HL-60/S4 treated with phorbol 12-myristate 13-acetate at 8.2 ng/mL for 4 days and 3 days (cell line): ENCODE results near the gene SENP2.
"Not testable (repeated sequence)": the region's sequence is repeated elsewhere in the genome, so short reads cannot be mapped to it uniquely, and the experiment has no call there.

Experiments
- in situ Hi-C: fragments of 300-500 bp; cut with MboI; formaldehyde crosslinking; loops from 2 replicates; pipeline ENCODE4 v1.15.0; 2022; ENCODE audit warnings: low sequenced_read_pairs

SENP2 gene

DNA sequence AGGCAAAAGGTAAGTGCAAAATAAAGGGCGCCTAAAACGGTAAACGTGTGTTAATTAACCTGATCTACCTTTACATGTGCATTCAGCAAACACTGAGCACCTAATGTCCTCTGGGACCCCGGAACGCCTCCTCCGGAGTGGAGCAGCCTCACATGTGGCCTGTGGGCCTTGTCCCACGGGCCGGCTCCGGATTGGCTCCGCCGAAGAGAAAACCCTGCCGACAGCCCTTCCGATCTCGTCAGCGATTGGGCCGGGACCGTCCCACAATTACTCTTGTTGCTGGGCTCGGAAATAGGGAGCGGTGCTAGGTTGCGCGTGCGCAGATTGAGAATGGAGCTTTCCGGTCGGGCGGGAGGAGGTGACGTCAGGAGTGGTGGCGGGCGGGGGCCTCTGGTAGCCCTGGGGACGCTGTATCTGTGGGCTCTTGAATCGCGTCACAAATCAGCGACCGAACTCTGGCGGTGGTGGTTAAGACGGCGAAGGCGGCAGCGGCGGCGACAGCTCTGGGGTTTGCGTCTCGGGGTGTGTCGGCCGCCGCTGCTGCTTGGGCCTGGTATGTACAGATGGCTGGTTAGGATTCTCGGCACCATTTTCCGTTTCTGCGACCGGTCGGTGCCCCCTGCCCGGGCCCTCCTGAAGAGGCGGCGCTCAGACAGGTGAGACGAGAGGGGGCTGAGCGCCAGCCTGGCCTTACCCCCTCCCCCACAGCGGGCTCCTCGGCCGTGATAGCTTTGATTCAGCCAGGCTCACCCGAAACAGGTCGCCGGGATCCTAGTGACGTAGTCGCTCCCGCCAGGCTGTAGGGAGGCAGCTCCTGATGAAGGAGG lies at the start of gene SENP2:
Gene SENP2, plus strand, starts transcription at position 437 of the 827 bp plus-strand sequence. Its CDS starts 119 bp downstream, at position 556.
- in situ Hi-C loops: no loop called here

GRCh38 chr3:185537369-185537970 lies 48.6 kb upstream of the SENP2 start:
- in situ Hi-C loops: no loop called here

GRCh38 chr3:185539934-185540333 lies 46.2 kb upstream of the SENP2 start:
- in situ Hi-C loops: no loop called here

- in situ Hi-C loops: no loop called here
These were observed 45.4 kb upstream of the SENP2 start for GRCh38 chr3:185540695-185541094.

DNA sequence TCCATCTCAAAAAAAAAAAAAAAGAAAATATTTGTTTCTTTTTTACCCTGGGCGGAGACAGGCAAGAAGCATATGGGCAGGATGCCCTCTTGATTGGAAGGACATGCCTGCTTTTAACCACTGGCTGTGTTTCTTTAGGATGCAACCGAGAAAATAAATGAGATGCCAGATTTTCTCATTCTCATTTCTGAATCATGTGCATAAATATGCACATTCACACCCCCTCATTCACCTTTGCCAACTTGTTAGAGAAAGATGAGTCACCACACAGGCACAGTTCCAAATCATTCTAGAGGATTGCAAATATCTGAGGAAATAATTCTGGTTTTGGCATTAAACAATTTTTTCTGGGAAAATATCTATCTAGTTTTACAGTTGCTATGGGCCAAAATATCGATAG lies 37.0 kb upstream of the SENP2 start:
- in situ Hi-C loops: no loop called here

DNA sequence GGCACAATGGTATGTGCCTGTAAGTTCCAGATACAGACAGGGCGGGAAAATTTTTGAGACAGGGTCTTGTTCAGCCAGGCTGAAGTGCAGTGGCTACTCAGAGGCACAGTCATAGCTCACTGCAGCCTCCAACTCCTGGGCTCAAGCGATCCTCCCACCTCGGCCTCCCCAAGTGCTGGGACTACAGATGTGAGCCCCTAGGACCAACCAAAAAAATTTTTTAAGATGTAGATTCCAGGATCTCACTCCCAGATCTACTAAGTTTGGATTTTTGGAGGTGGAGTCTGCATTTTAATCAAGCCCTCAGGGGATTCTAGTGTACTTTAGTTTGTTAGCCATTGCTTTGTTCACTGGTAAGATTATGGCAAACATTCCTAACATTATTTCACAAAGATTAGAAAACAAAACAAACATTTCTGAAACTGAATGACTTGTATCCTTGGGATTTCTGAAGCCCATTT lies 36.4 kb upstream of the SENP2 start:
- in situ Hi-C loops: no loop called here

GRCh38 chr3:185552358-185552877 lies 33.7 kb upstream of the SENP2 start, which contains the start of gene LIPH:
Gene LIPH (minus strand): TSS chr3:185552588. CDS start chr3:185552471, 117 bp downstream.
- in situ Hi-C loops: no loop called here

DNA sequence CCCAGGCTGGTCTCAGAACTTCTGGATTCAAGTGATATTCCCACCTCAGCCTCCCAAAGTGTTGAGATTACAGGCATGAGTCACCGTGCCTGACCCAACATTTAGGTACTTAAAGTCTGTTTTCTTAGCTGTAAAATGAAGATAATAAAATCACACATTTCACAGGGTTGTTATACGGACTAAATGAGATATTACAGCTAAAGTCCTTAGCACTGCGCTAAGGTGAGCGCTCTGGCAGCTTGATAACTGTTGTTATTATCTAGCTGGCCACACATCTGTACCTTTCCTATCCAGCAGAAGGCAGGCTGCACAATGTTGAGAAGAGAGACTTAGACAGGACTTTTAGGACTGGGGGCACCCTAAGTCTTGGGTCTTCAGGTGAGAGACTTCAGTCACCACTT lies 31.0 kb upstream of the SENP2 start:
- in situ Hi-C loops: no loop called here

DNA sequence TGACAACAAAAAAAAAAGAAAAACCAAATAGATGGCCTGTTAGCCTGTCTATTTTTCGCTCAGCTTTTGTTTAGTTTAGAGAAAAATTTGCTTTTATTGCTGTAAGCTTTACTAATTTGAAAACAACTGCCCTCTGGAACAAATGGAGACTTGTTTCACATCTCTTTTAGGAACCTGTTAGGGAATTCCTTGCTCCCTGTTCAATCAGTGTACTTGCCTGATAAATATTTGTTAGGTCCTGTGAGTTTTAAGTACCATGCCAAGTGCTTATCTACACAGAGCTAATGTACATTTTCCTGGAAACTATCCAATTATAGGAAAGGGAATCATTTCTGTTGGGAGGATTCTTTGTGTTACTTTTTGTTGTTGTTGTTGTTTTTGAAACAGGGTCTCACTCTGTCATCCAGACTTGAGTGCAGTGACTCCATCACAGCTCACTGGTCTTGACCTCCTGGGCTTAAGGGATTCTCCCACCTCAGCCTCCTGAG lies 30.2 kb upstream of the SENP2 start:
- in situ Hi-C loops: no loop called here

DNA sequence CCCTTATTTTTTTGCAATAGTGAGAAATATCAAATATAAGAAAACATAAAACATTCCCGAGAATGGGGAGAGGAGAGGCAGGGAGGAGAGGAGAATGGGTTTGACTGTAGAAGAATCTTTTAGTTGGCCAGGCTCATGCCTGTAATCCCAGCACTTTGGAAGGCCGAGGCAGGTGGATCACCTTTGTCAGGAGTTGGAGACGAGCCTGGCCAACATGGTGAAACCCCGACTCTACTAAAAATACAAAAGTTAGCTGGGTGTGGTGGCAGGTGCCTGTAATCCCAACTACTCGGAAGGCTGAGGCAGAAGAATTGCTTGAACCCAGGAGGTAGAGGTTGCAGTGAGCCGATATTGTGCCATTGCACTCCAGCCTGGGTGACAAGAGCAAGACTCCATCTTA lies 29.5 kb upstream of the SENP2 start:
- in situ Hi-C loops: not testable (repeated sequence)

- in situ Hi-C loops: no loop called here
These were observed 27.7 kb upstream of the SENP2 start for GRCh38 chr3:185558395-185558794.

GRCh38 chr3:185559706-185560090 lies 26.4 kb upstream of the SENP2 start:
- in situ Hi-C loops: no loop called here

- in situ Hi-C loops: no loop called here
These were observed 25.4 kb upstream of the SENP2 start for GRCh38 chr3:185560676-185561075.

DNA sequence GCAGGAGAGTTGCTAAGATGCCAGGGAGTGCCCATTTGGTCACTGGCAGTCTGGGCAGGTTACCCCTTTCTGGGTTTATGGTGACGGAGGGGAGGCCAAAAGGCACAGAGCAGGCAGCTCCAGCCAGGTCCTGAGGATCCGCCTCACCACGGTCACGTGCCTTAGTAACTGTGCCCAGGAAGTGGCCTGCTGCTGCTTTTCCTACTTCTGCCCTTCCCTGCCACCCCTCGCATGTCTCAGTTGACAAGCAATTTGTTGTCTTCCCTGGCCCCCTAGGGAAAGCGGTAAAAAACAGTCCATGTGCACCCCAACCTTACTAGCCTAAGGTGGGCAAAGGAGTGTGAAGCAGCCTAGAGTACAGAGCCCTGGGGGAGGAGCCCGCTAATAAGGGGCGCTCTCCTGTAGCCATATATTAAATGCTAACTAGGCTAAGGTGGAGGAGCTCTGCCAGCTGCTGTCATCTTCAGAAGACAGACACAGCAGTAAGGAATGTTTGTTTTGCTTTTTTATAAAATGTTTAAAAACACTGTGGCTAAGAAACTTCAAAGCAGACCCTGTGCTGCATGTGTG lies 24.6 kb upstream of the SENP2 start:
- in situ Hi-C loops: no loop called here

DNA sequence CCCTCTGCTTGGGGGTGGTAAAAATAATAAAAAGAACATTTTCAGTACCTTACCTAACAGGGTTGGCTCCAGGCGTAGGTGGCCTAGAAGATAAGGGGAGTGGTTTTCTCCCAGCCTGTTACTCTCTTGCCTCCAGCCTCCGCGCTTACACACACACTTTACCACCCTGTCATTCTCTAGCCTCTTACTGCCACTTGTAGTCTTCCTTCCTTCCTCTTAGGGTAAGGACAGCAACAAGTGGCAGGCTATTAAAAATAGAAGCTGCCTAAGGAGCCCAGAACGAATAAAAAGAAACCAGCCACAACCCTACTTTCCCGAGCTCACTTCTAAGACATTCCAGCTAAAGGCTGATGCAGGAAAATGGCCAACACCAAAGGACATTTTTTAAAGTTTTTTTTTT lies 24.1 kb upstream of the SENP2 start:
- in situ Hi-C loops: no loop called here

GRCh38 chr3:185572183-185572582 lies 13.9 kb upstream of the SENP2 start:
- in situ Hi-C loops: no loop called here

DNA sequence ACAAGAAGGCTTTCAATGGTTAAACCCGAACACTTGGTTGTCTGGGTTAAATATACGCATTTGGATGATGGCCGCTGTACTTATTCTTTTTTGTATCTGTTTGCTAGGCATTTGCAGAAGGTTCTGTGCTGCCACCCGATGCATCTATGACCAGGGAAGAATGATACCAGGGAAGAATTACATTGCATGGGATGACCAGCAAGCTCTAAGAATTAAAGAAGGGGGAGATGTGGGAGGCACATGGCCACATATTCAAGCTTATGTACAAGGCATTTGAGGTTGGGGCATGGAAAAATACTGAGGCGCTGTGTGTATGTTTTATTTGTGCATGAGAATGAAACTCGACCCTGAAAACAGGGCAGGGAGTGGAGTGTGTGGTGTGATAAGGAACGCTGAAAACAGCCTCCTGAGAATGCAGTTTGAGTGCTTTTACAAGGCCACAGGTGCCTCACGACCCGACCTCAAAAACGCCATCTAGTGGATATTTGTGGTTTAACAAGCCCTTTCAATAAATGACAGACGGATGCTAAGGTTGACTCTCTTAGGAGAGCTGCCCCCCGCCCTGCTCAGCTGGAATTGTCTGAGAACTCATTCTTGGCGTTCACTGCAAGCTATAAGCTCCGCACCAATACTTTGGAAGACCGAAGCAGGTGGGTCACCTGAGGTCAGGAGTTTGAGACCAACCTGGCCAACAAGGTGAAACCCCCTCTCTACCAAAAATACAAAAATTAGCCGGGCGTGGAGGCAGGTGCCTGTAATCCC lies 10.8 kb upstream of the SENP2 start:
- in situ Hi-C loops: not testable (repeated sequence)

GRCh38 chr3:185582236-185582635 lies 3.9 kb upstream of the SENP2 start:
- in situ Hi-C loops: no loop called here

DNA sequence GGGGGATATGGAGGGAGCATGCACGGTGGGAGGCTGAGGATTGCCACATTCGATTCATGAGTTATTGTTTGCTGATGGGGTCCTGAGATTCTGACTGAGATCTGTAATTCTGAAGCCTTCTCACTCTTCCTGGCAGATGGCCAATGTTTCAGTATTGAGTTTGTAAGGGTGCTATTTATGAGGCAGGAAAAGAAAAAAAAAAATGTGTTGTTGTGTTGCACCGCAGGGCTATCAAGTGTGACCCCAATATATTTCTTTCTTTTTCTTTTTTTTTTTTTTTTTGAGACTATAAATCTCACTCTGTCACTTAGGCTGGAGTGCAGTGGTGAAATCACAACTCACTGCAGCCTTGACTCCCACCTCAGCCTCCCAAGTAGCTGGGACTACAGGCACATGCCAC lies 3.2 kb upstream of the SENP2 start:
- in situ Hi-C loops: no loop called here

GRCh38 chr3:185583925-185584324 lies 2.2 kb upstream of the SENP2 start:
- in situ Hi-C loops: no loop called here

GRCh38 chr3:185584686-185585085 lies 1.4 kb upstream of the SENP2 start:
- in situ Hi-C loops: no loop called here
